CD4-positive, alpha-beta T cell (primary cell): Measurements from ENCODE around the gene DMTF1. TPM values are rescaled to one million over a fixed set of nuclear protein-coding genes. Genes with fewer than 3 reads are reported as not detected.

Experiments
- ATAC-seq: fragments of 200-7000 bp; cut with Tn5 transposase; one replicate; pipeline ENCODE4 v1.10.0; 2022; ENCODE audit warnings: mild to moderate bottlenecking; ENCODE audit not compliant: poor library complexity
- CTCF ChIA-PET: fragments of 350-600 bp; sonication (Branson Sonifier 250); formaldehyde crosslinking; loops from one replicate; lab custom pipeline; 2021; ENCODE audit warnings: antibody characterized with exemption, inconsistent platforms; lab: Charles Lee
- POLR2A ChIA-PET: fragments of 350-600 bp; sonication (Branson Sonifier 250); formaldehyde crosslinking; loops from one replicate; lab custom pipeline; 2021; ENCODE audit warnings: antibody characterized with exemption, inconsistent platforms; lab: Charles Lee
- DNase-seq, 14 experiments: peaks; one replicate each; pipeline ENCODE4 v3.0.0-alpha.2; 2013 to 2020; ENCODE audit warnings: mixed read lengths in 2 of 14
- H3K27ac ChIP-seq, 2 donors: one replicate each; pipeline versions ENCODE4 v1.5.1 to v1.7.0; 2013; ENCODE audit warnings: low read length in 2 of 2, low read depth in 1 of 2, mild to moderate bottlenecking in 1 of 2
- H3K27me3 ChIP-seq, 2 experiments: 1 replicate in 1 of 2; 2 replicates in 1 of 2; pipeline versions ENCODE4 v1.6.1 to v1.7.0; 2013; ENCODE audit warnings: low read length in 2 of 2, control low read depth in 1 of 2, mild to moderate bottlenecking in 1 of 2, moderate library complexity in 1 of 2; ENCODE audit not compliant: insufficient read depth in 2 of 2, control insufficient read depth in 1 of 2
- H3K36me3 ChIP-seq: one replicate; pipeline ENCODE4 v1.6.1; 2013; ENCODE audit warnings: low read length, control low read depth; ENCODE audit not compliant: insufficient read depth
- H3K4me1 ChIP-seq: one replicate; pipeline ENCODE4 v1.6.1; 2013; ENCODE audit warnings: low read length, control low read depth; ENCODE audit not compliant: insufficient read depth
- H3K4me3 ChIP-seq: one replicate; pipeline ENCODE4 v1.5.1; 2013; ENCODE audit warnings: mild to moderate bottlenecking, low read length, moderate library complexity
- H3K9me3 ChIP-seq, 2 experiments: 1 replicate in 1 of 2; 2 replicates in 1 of 2; pipeline versions ENCODE4 v1.6.1 to v1.7.0; 2013; ENCODE audit warnings: low read length in 2 of 2, mild to moderate bottlenecking in 2 of 2, control low read depth in 1 of 2, moderate library complexity in 1 of 2; ENCODE audit not compliant: control insufficient read depth in 1 of 2, insufficient read depth in 1 of 2
- H3K27ac Mint-ChIP-seq: one replicate; pipeline ENCODE4 v1.8.0; 2020; ENCODE audit warnings: mixed read lengths
- H3K27me3 Mint-ChIP-seq: one replicate; pipeline ENCODE4 v1.8.0; 2021; ENCODE audit warnings: mixed read lengths
- H3K36me3 Mint-ChIP-seq: one replicate; pipeline ENCODE4 v1.8.0; 2021; ENCODE audit warnings: low read depth, mixed read lengths
- H3K4me1 Mint-ChIP-seq: one replicate; pipeline ENCODE4 v1.8.0; 2021; ENCODE audit warnings: low read depth, mixed read lengths
- H3K4me3 Mint-ChIP-seq: one replicate; pipeline ENCODE4 v1.8.0; 2020; ENCODE audit warnings: mild to moderate bottlenecking, mixed read lengths
- H3K9me3 Mint-ChIP-seq: one replicate; pipeline ENCODE4 v1.8.0; 2020; ENCODE audit warnings: mixed read lengths
- CTCF ChIP-seq: fragments of 200-600 bp; IDR thresholded peaks from one replicate; pipeline ENCODE4 v1.8.0; 2022; ENCODE audit warnings: antibody characterized with exemption, mild to moderate bottlenecking
- intact Hi-C, 2 experiments: fragments of 100-400 bp; cut with DNase I in 1 of 2; cut with micrococcal nuclease in 1 of 2; formaldehyde crosslinking; loops; one replicate each; pipeline versions ENCODE4 v1.15.1 to v1.9.0; 2023 to 2025; cut with DNase I, micrococcal nuclease
- total RNA-seq, 174 experiments: library from RNA in 2 of 174; stranded (reverse) in 2 of 174; gene quantifications; one replicate each; pipeline ENCODE4 v1.2.3 and lab custom pipeline; 2021 to 2026

DMTF1 gene
- total RNA-seq, 2 experiments from 2014 or later = 114 to 115 TPM

- DNase-seq = peak in 9 of 14 experiments; percentile 12 to 82 (median 33)
- TF ChIP-seq CTCF = no peak
- Histone ChIP-seq H3K4me1 (peaks cover 67% of the 10 kb centered on the region), H3K27me3 (no peaks in the 10 kb centered on the region), H3K36me3 (peaks cover 3% of the 10 kb centered on the region), H3K4me3 (peak overlapping the region; percentile 89), H3K27ac (peak overlapping the region; percentile 83 to 97), H3K9me3 (no peaks in the 10 kb centered on the region)
- ChIA-PET POLR2A (interaction anchor here (0.8 to 13.2 kb wide), 7 partner anchors 8 to 62 kb away, joined by 3 to 357 read pairs (median 8); partner anchors contain the start of gene DMTF1), CTCF (interaction anchor here (1.1 to 1.5 kb wide), 5 partner anchors 14 to 32 kb away, joined by 3 to 5 read pairs (median 3); no protein-coding TSS in a partner anchor)
- peak overlapping the region; percentile 92 for H3K27ac Mint-ChIP-seq
- peaks cover 74% of the 10 kb centered on the region for H3K4me1 Mint-ChIP-seq
- peak overlapping the region; percentile 100 for H3K4me3 Mint-ChIP-seq
- H3K27me3 Mint-ChIP-seq = no peaks in the 10 kb centered on the region
- H3K9me3 Mint-ChIP-seq = no peaks in the 10 kb centered on the region
- intact Hi-C loops = loop anchor here (5.0 to 10.0 kb wide), 6 partner anchors 35 to 660 kb away; partner anchors contain the start of genes DBF4 (in 2 of the 2), SLC25A40 (in 2 of the 2), CROT (in 1 of the 2) and ELAPOR2 (in 1 of the 2)
- ATAC-seq = peak; percentile 33
- H3K36me3 Mint-ChIP-seq = peaks cover 51% of the 10 kb centered on the region
These were observed 64.7 kb downstream of the DMTF1 start for GRCh38 chr7:87216701-87217508.

GRCh38 chr7:87217983-87218653 is 65.9 kb downstream of the DMTF1 start:
- ATAC-seq = no peak
- peak overlapping the region; percentile 92 for H3K27ac Mint-ChIP-seq
- Histone ChIP-seq H3K36me3 (no peaks in the 10 kb centered on the region), H3K4me3 (peak overlapping the region; percentile 89), H3K27me3 (no peaks in the 10 kb centered on the region), H3K4me1 (peaks cover 55% of the 10 kb centered on the region), H3K27ac (peak overlapping the region; percentile 83 to 97), H3K9me3 (no peaks in the 10 kb centered on the region)
- no peak for TF ChIP-seq CTCF
- DNase-seq = peak in 3 of 14 experiments; percentile 23 to 35 (median 25)
- CTCF ChIA-PET = interaction anchor here (1.2 to 2.9 kb wide), 6 partner anchors 10 to 66 kb away, joined by 3 to 12 read pairs (median 4); partner anchors contain the start of gene DMTF1
- intact Hi-C loops = loop anchor here (2.0 to 10.0 kb wide), 7 partner anchors 25 to 659 kb away; partner anchors contain the start of genes DBF4 (in 2 of the 2), SLC25A40 (in 2 of the 2), CROT (in 1 of the 2) and ELAPOR2 (in 1 of the 2)
- no peaks in the 10 kb centered on the region for H3K9me3 Mint-ChIP-seq
- H3K4me1 Mint-ChIP-seq = peaks cover 62% of the 10 kb centered on the region
- POLR2A ChIA-PET = interaction anchor here (0.6 to 13.2 kb wide), 15 partner anchors 9 to 716 kb away, joined by 3 to 357 read pairs (median 11); partner anchors contain the start of genes ADAM22, CROT and DMTF1
- H3K27me3 Mint-ChIP-seq = no peaks in the 10 kb centered on the region
- H3K4me3 Mint-ChIP-seq = peak overlapping the region; percentile 100
- peaks cover 47% of the 10 kb centered on the region for H3K36me3 Mint-ChIP-seq
